GM12892 (cell line): Measurements from ENCODE around the gene SLC15A1.

Experiments used
- POLR2A ChIP-seq: IDR thresholded peaks from 2 replicates; pipeline ENCODE4 v1.6.1; 2011; ENCODE audit warnings: low read depth, low read length, control low read depth
- POLR2AphosphoS5 ChIP-seq: IDR thresholded peaks from 2 replicates; pipeline ENCODE4 v1.6.1; 2011; ENCODE audit warnings: low read depth, low read length, control low read depth

- TF ChIP-seq POLR2AphosphoS5 (no peak), POLR2A (no peak)
Observed at GRCh38 chr13:98776644-98777043, 24.2 kb upstream of the SLC15A1 start.
